Body of pancreas (tissue), 4 donors: ENCODE measurements around the gene AFG1L.

ENCODE experiments used
- CTCF ChIP-seq, 7 experiments: fragments of 450-650 bp in 4 of 7; fragments of 200-600 bp in 3 of 7; sonication (generic) in 3 of 7; IDR thresholded peaks; one replicate each; pipeline ENCODE4 v1.5.1; 2016 to 2019; ENCODE audit warnings: antibody characterized with exemption in 7 of 7
- POLR2A ChIP-seq, 3 donors: fragments of 450-650 bp; IDR thresholded peaks; one replicate each; pipeline ENCODE4 v1.6.1; 2016; ENCODE audit warnings: antibody characterized with exemption in 3 of 3, mild to moderate bottlenecking in 2 of 3

- TF ChIP-seq CTCF (IDR thresholded peaks at IDR 0.05) (no peak), POLR2A (IDR thresholded peaks at IDR 0.05) (no peak)
These were observed 189.2 kb downstream of the AFG1L start for GRCh38 chr6:108484016-108484415.
